ENCODE measurements around the gene CYP1B1. TPM values are rescaled to one million over a fixed set of nuclear protein-coding genes. Genes with fewer than 3 reads are reported as not detected.

Gene CYP1B1
- total RNA-seq, 1 donor from 2014 or later = 69.4 TPM

DNA sequence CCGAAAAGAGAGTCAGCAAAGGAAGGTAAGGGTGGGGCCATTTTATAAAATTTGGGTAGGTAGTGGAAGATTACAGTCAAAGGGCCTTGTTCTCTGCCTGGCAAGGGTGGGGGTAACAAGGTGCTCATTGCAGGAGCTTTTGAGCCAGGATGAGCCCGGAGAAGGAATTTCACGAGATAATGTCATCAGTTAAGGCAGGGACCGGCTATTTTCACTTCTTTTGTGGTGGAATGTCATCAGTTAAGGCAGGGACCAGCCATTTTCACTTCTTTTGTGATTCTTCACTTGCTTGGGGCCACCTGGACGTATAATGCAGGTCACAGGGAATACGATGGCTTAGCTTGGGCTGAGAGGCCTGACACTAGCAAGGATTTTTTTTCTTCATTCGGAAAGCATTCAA, 58.1 kb downstream of the CYP1B1 start:
- intact Hi-C loops (cut with DNase I) = no loop called here
- no peak for TF ChIP-seq CTCF (IDR thresholded peaks at IDR 0.05)
- no peaks in the 10 kb centered on the region for H3K36me3 ChIP-seq
- H3K4me3 ChIP-seq = no peak overlapping the region
- no peak for DNase-seq
- no peaks in the 10 kb centered on the region for H3K9me3 ChIP-seq
- no peaks in the 10 kb centered on the region for H3K27me3 ChIP-seq
- peaks cover 3% of the 10 kb centered on the region for H3K4me1 ChIP-seq
- no peak overlapping the region for H3K27ac ChIP-seq
- ATAC-seq = no peak

Other genes starting within 250 kb of the CYP1B1 start
- 23.1 TPM for gene RMDN2, start 150.9 kb downstream of the CYP1B1 start, total RNA-seq

Measured in upper lobe of right lung (tissue), 1 donor.